ENCODE results near the gene AKAP13. TPM values are rescaled to one million over a fixed set of nuclear protein-coding genes. Genes with fewer than 3 reads are reported as not detected.

AKAP13 gene
- total RNA-seq, 1 donor from 2014 or later: 78.9 TPM

GRCh38 chr15:85742186-85742821, 361.9 kb downstream of the AKAP13 start:
- Mint-ChIP-seq H3K9me3 (no peaks in the 10 kb centered on the region), H3K4me3 (no peak overlapping the region), H3K27me3 (ENCODE audit: insufficient read depth) (no peaks in the 10 kb centered on the region), H3K4me1 (ENCODE audit: low read depth) (no peaks in the 10 kb centered on the region), H3K36me3 (ENCODE audit: low read depth) (peaks cover 42% of the 10 kb centered on the region), H3K27ac (no peak overlapping the region)
- intact Hi-C loops (cut with micrococcal nuclease): no loop called here
- no peak for DNase-seq (ENCODE audit: low spot score)

- no peaks in the 10 kb centered on the region for H3K27me3 Mint-ChIP-seq (ENCODE audit: insufficient read depth)
- peak overlapping the region; percentile 12 for H3K27ac Mint-ChIP-seq
- no peak for DNase-seq (ENCODE audit: low spot score)
- no peak overlapping the region for H3K4me3 Mint-ChIP-seq
- no peaks in the 10 kb centered on the region for H3K9me3 Mint-ChIP-seq
- intact Hi-C loops (cut with micrococcal nuclease): no loop called here
- no peaks in the 10 kb centered on the region for H3K4me1 Mint-ChIP-seq (ENCODE audit: low read depth)
- peaks cover 43% of the 10 kb centered on the region for H3K36me3 Mint-ChIP-seq (ENCODE audit: low read depth)
These were observed 363.1 kb downstream of the AKAP13 start for GRCh38 chr15:85743392-85744055.

DNA sequence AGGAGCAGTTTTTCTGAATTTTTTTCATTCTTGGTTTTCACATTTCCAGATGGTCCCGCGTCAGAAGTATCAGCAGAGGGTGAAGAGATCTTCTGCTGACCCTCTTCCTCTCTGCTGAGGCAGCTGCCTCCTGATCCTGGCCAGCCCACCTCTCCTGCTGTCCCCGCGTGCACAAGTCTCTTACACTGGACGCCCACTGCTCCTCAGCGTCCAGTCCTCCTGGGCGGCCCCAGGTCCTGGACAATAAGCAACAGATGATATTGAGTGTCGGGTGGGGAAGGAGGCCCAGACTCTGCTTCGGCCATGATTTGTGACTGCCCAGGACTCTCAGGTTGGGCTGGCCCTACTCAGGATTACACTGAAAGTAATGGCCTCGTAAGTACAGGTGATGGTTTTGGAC, 364.2 kb downstream of the AKAP13 start:
- no peaks in the 10 kb centered on the region for H3K9me3 Mint-ChIP-seq
- intact Hi-C loops (cut with micrococcal nuclease): no loop called here
- H3K36me3 Mint-ChIP-seq (ENCODE audit: low read depth): peaks cover 45% of the 10 kb centered on the region
- no peak for DNase-seq (ENCODE audit: low spot score)
- no peak overlapping the region for H3K27ac Mint-ChIP-seq
- no peaks in the 10 kb centered on the region for H3K27me3 Mint-ChIP-seq (ENCODE audit: insufficient read depth)
- H3K4me3 Mint-ChIP-seq: no peak overlapping the region
- no peaks in the 10 kb centered on the region for H3K4me1 Mint-ChIP-seq (ENCODE audit: low read depth)

DNA sequence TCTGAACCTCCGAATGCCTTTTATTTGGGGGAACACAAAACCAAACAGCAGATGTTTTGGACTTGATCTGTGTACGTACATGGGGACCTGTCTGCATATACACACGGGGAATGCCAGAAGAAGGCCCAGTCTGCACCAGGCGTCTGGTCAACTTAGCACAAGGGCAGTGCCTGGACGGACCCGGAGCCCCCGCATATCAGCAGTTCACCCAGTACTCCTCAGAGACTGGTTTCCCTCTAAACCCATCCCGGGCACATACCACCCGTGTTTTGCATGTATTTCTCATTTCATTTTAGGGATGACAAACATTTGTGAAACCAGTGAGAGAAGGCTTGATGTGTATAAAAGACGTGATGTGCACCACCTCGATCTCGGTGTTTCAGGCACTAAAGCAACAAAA, 364.6 kb downstream of the AKAP13 start:
- H3K36me3 Mint-ChIP-seq (ENCODE audit: low read depth): peaks cover 43% of the 10 kb centered on the region

DNA sequence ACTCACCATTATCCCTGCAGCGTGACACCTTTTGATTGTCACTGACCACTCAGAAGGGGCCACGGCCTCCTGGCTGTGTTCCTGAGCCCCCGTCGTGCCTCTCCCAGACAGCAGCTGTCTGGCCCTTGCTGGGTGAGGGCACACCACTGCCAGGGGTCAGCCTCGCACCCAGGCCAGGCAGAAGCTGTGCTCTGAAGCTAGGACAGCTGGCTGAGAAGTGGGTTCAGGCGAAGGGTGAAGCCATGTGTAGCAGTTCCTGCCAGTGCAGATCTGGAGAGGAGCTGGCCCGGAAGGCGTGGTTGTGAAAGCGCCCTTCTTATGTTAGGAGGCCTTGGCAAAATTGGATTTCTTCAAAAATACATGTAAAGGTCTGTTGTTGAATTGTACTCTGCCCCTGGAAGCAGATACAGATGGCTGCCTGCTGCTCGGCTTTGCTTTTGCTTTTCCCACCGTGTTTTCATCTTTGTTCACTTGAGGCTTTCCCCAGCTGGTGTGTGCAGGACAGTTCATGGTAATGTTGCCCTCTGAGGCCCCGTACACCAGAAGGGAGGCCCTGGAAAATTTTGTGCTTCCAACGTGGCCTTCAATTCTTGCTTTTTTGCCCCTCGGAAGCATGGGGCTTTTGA, 365.2 kb downstream of the AKAP13 start:
- Mint-ChIP-seq H3K4me1 (ENCODE audit: low read depth) (no peaks in the 10 kb centered on the region), H3K36me3 (ENCODE audit: low read depth) (peaks cover 37% of the 10 kb centered on the region), H3K27ac (no peak overlapping the region), H3K4me3 (no peak overlapping the region), H3K9me3 (no peaks in the 10 kb centered on the region), H3K27me3 (ENCODE audit: insufficient read depth) (no peaks in the 10 kb centered on the region)
- intact Hi-C loops (cut with micrococcal nuclease): no loop called here
- DNase-seq (ENCODE audit: low spot score): no peak

More for the DNA sequence above, 364.6 kb downstream of the AKAP13 start:
- Mint-ChIP-seq H3K9me3 (no peaks in the 10 kb centered on the region), H3K27ac (no peak overlapping the region), H3K4me1 (ENCODE audit: low read depth) (no peaks in the 10 kb centered on the region), H3K4me3 (no peak overlapping the region), H3K27me3 (ENCODE audit: insufficient read depth) (no peaks in the 10 kb centered on the region)
- intact Hi-C loops (cut with micrococcal nuclease): no loop called here
- no peak for DNase-seq (ENCODE audit: low spot score)

DNA sequence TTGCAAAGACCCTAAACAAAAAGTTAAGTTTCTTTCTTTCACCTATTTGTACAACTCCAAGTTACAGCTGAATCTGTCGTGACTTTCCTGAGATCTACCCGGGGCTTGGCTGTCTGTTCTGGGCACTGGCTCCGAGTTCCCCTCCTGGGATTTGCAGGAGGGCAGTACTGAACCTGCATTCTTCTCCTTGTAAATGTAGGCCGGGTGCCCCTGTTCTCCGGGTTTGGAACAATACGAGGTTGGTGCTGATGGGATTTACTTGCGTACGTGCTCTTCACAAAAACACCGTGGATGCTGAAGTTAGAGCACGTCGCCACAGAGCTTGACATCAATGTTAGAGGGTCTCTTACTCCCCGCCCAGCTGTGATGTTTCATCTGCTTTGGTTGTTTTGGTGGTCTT, 366.2 kb downstream of the AKAP13 start:
- H3K27me3 Mint-ChIP-seq (ENCODE audit: insufficient read depth): no peaks in the 10 kb centered on the region
- intact Hi-C loops (cut with micrococcal nuclease): no loop called here
- H3K36me3 Mint-ChIP-seq (ENCODE audit: low read depth): peaks cover 36% of the 10 kb centered on the region
- no peak overlapping the region for H3K27ac Mint-ChIP-seq
- DNase-seq (ENCODE audit: low spot score): no peak
- H3K9me3 Mint-ChIP-seq: no peaks in the 10 kb centered on the region
- no peak overlapping the region for H3K4me3 Mint-ChIP-seq
- no peaks in the 10 kb centered on the region for H3K4me1 Mint-ChIP-seq (ENCODE audit: low read depth)

- H3K4me1 Mint-ChIP-seq (ENCODE audit: low read depth): peaks cover 5% of the 10 kb centered on the region
- DNase-seq (ENCODE audit: low spot score): no peak
- no peaks in the 10 kb centered on the region for H3K9me3 Mint-ChIP-seq
These were observed 367.8 kb downstream of the AKAP13 start for GRCh38 chr15:85748176-85748575.

DNA sequence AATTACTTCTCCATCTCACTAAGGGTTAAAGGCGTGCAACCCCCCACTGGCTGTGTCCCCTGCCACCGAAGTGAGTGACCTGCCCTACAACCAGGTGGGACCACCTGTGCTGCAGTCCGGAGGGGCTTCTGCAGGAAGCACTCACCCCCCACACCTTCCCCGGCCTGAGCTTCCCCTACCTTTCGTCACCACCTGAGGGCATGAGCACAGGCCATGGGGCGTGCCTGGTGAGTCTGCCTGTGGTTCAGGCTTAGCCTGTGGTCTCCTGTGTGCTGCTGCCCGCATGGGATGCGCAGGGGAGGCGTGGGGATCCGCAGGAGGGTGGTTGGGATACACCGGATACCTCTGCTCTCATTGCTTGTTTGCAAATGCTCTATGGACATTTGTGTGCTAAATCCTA, 368.3 kb downstream of the AKAP13 start:
- H3K36me3 Mint-ChIP-seq (ENCODE audit: low read depth): peaks cover 26% of the 10 kb centered on the region
- no peak overlapping the region for H3K27ac Mint-ChIP-seq
- no peak overlapping the region for H3K4me3 Mint-ChIP-seq
- no peaks in the 10 kb centered on the region for H3K27me3 Mint-ChIP-seq (ENCODE audit: insufficient read depth)
- DNase-seq (ENCODE audit: low spot score): no peak
- intact Hi-C loops (cut with micrococcal nuclease): no loop called here
- no peaks in the 10 kb centered on the region for H3K9me3 Mint-ChIP-seq
- peaks cover 5% of the 10 kb centered on the region for H3K4me1 Mint-ChIP-seq (ENCODE audit: low read depth)

More at GRCh38 chr15:85748176-85748575, 367.8 kb downstream of the AKAP13 start:
- Mint-ChIP-seq H3K27ac (no peak overlapping the region), H3K36me3 (ENCODE audit: low read depth) (peaks cover 31% of the 10 kb centered on the region), H3K4me3 (no peak overlapping the region), H3K27me3 (ENCODE audit: insufficient read depth) (no peaks in the 10 kb centered on the region)
- intact Hi-C loops (cut with micrococcal nuclease): no loop called here

GRCh38 chr15:85749261-85750151, 369.1 kb downstream of the AKAP13 start:
- Mint-ChIP-seq H3K9me3 (no peaks in the 10 kb centered on the region), H3K36me3 (ENCODE audit: low read depth) (peaks cover 22% of the 10 kb centered on the region), H3K27me3 (ENCODE audit: insufficient read depth) (no peaks in the 10 kb centered on the region), H3K4me1 (ENCODE audit: low read depth) (peaks cover 5% of the 10 kb centered on the region), H3K27ac (no peak overlapping the region), H3K4me3 (no peak overlapping the region)
- DNase-seq (ENCODE audit: low spot score): no peak
- intact Hi-C loops (cut with micrococcal nuclease): no loop called here

GRCh38 chr15:85750319-85751290, 370.2 kb downstream of the AKAP13 start:
- DNase-seq (ENCODE audit: low spot score): no peak
- intact Hi-C loops (cut with micrococcal nuclease): no loop called here
- Mint-ChIP-seq H3K27ac (no peak overlapping the region), H3K36me3 (ENCODE audit: low read depth) (peaks cover 18% of the 10 kb centered on the region), H3K4me1 (ENCODE audit: low read depth) (peaks cover 5% of the 10 kb centered on the region), H3K4me3 (no peak overlapping the region), H3K27me3 (ENCODE audit: insufficient read depth) (no peaks in the 10 kb centered on the region), H3K9me3 (no peaks in the 10 kb centered on the region)

GRCh38 chr15:85751291-85752123, 371.1 kb downstream of the AKAP13 start:
- intact Hi-C loops (cut with micrococcal nuclease): no loop called here
- Mint-ChIP-seq H3K27me3 (ENCODE audit: insufficient read depth) (no peaks in the 10 kb centered on the region), H3K4me3 (no peak overlapping the region), H3K9me3 (no peaks in the 10 kb centered on the region), H3K27ac (no peak overlapping the region), H3K36me3 (ENCODE audit: low read depth) (peaks cover 16% of the 10 kb centered on the region), H3K4me1 (ENCODE audit: low read depth) (peaks cover 5% of the 10 kb centered on the region)
- no peak for DNase-seq (ENCODE audit: low spot score)

Data from activated T-helper 1 cell treated with anti-CD3 and anti-CD28 coated beads, Interleukin-12 subunit alpha, Interleukin-12 subunit beta, Interleukin-2, Interleukin-4 antibody, amounts not matched to agents 30 ng/mL and 10 ng/mL and 1 ng/mL, durations not matched to agents 14 hours and 24 hours and 36 hours (primary cell).